Adrenal gland (tissue), 5 donors: ENCODE data around the gene PMP22.

Experiments
- CTCF ChIP-seq, 6 experiments: fragments of 450-650 bp in 4 of 6; fragments of 200-600 bp in 2 of 6; sonication (generic) in 1 of 6; IDR thresholded peaks; 1 replicate in 5 of 6; 2 replicates in 1 of 6; pipeline versions ENCODE4 v1.5.1 to v1.8.0; 2016 to 2021; ENCODE audit warnings: antibody characterized with exemption in 6 of 6, mild to moderate bottlenecking in 2 of 6, moderate library complexity in 1 of 6
- POLR2A ChIP-seq, 2 donors: fragments of 450-650 bp; IDR thresholded peaks; one replicate each; pipeline ENCODE4 v1.6.1; 2017; ENCODE audit warnings: antibody characterized with exemption in 2 of 2, mild to moderate bottlenecking in 2 of 2, moderate library complexity in 1 of 2
- donor health status: DM: no; HTN: no; CAD: no.

GRCh38 chr17:15261258-15261801 is 3.8 kb downstream of the PMP22 start:
- peak in 3 of 6 experiments; percentile 15 to 50 (median 44) for TF ChIP-seq CTCF (IDR thresholded peaks at IDR 0.05)
- TF ChIP-seq POLR2A (IDR thresholded peaks at IDR 0.05), result peak in 1 of 2 donors; percentile 3
